Endothelial cell of umbilical vein (primary cell): ENCODE measurements around the gene CD19.

Source experiments
- POLR2A ChIP-seq: IDR thresholded peaks from 2 replicates; pipeline ENCODE4 v1.6.1; 2012; ENCODE audit warnings: low read depth, mild to moderate bottlenecking, control low read depth, low read length
- POLR2AphosphoS5 ChIP-seq: IDR thresholded peaks from 2 replicates; pipeline ENCODE4 v1.6.1; 2012; ENCODE audit warnings: low read depth, mild to moderate bottlenecking, control low read depth, low read length, moderate library complexity; ENCODE audit not compliant: insufficient read depth
- TF ChIP-seq, protein P1 (sequence below), 2 donors: IDR thresholded peaks; 1 replicate in 1 of 2; 2 replicates in 1 of 2; pipeline ENCODE4 v1.5.1; 2011; ENCODE audit warnings: low read length in 2 of 2, mild to moderate bottlenecking in 2 of 2, moderate library complexity in 2 of 2, control low read depth in 1 of 2, inconsistent platforms in 1 of 2, low read depth in 1 of 2; ENCODE audit not compliant: insufficient read depth in 1 of 2; ENCODE audit errors: extremely low read depth in 1 of 2

GRCh38 chr16:28917095-28917494, 14.7 kb upstream of the CD19 start:
- TF ChIP-seq POLR2AphosphoS5, result no peak
- no peak for TF ChIP-seq POLR2A
- TF ChIP-seq, protein P1, sequence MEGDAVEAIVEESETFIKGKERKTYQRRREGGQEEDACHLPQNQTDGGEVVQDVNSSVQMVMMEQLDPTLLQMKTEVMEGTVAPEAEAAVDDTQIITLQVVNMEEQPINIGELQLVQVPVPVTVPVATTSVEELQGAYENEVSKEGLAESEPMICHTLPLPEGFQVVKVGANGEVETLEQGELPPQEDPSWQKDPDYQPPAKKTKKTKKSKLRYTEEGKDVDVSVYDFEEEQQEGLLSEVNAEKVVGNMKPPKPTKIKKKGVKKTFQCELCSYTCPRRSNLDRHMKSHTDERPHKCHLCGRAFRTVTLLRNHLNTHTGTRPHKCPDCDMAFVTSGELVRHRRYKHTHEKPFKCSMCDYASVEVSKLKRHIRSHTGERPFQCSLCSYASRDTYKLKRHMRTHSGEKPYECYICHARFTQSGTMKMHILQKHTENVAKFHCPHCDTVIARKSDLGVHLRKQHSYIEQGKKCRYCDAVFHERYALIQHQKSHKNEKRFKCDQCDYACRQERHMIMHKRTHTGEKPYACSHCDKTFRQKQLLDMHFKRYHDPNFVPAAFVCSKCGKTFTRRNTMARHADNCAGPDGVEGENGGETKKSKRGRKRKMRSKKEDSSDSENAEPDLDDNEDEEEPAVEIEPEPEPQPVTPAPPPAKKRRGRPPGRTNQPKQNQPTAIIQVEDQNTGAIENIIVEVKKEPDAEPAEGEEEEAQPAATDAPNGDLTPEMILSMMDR (IDR thresholded peaks at IDR 0.05; ENCODE audit: extremely low read depth in 1 of 2, insufficient read depth in 1 of 2, low read depth in 1 of 2, low read length in 2 of 2), result no peak
